Measurements from ENCODE around the gene CHRM1. TPM values are rescaled to one million over a fixed set of nuclear protein-coding genes. Genes with fewer than 3 reads are reported as not detected.

CHRM1 gene, protein sequence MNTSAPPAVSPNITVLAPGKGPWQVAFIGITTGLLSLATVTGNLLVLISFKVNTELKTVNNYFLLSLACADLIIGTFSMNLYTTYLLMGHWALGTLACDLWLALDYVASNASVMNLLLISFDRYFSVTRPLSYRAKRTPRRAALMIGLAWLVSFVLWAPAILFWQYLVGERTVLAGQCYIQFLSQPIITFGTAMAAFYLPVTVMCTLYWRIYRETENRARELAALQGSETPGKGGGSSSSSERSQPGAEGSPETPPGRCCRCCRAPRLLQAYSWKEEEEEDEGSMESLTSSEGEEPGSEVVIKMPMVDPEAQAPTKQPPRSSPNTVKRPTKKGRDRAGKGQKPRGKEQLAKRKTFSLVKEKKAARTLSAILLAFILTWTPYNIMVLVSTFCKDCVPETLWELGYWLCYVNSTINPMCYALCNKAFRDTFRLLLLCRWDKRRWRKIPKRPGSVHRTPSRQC
- not detected for total RNA-seq
- total RNA-seq (2013), result not detected
- 0 to 0.05 (median 0) reads per million in 29 experiments for total RNA-seq

DNA sequence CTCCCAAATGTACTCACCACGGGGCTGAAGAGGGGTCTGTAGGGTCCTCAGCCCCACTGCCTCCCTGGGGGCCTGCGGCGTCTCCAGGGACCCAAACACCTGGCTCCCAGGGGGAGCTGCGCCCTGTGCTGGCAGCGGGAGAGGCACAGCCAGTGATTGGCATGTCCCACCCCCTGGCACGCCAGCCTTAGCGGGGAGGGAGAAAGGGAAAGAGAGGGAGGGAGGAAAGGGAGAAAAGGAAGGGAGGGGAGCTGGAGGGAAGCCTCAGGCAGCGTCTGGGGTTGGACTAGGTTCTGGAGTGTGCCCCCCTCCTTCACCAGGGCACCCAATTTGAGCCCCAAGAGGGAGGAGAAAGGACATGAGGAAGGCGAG is at the start of gene CHRM1:
CHRM1 (minus strand) TSS at position 163 of the 372 bp plus-strand sequence. CDS start 10,263 bp downstream, outside the sequence.
- no peak within 1 kb of the TSS for H3K27ac Mint-ChIP-seq
- no peak within 1 kb of the TSS for H3K4me3 ChIP-seq (ENCODE audit: control insufficient read depth in 1 of 2, extremely low read depth in 1 of 2, low read length in 1 of 2)
- no peaks in the 10 kb centered on the region for H3K9me3 Mint-ChIP-seq
- H3K9me3 ChIP-seq, result no peaks in the 10 kb centered on the region
- peaks cover 0 to 30% of the 10 kb centered on the region in 2 experiments for H3K4me1 ChIP-seq (ENCODE audit: control insufficient read depth in 1 of 2, extremely low read depth in 1 of 2, insufficient read depth in 2 of 2, low read length in 2 of 2)
- H3K4me3 Mint-ChIP-seq, result peak within 1 kb of the TSS in 1 of 3 donors; percentile 79
- ChIA-PET CTCF (no interaction called here), POLR2A (no interaction called here)
- peaks cover 0 to 82% of the 10 kb centered on the region in 2 experiments for H3K27me3 ChIP-seq (replicated peaks in 1 of 2; ENCODE audit: control insufficient read depth in 2 of 2, extremely low read depth in 1 of 2, insufficient read depth in 2 of 2, low read length in 1 of 2)
- no peaks in the 10 kb centered on the region for H3K36me3 Mint-ChIP-seq
- ATAC-seq (replicated peaks in 1 of 4), result no peak
- no peaks in the 10 kb centered on the region for H3K36me3 ChIP-seq (ENCODE audit: control insufficient read depth in 2 of 2, extremely low read depth in 1 of 2, insufficient read depth in 1 of 2, low read length in 1 of 2)
- H3K27ac ChIP-seq (ENCODE audit: low read length), result no peak within 1 kb of the TSS
- peaks cover 41 to 53% of the 10 kb centered on the region in 2 donors for H3K27me3 Mint-ChIP-seq
- 49% methylated on average over 5 of the region's 9 CpGs for WGBS (ENCODE audit: insufficient coverage)
- peaks cover 20 to 27% (median 21%) of the 10 kb centered on the region in 3 donors for H3K4me1 Mint-ChIP-seq
- no peak for DNase-seq

DNA sequence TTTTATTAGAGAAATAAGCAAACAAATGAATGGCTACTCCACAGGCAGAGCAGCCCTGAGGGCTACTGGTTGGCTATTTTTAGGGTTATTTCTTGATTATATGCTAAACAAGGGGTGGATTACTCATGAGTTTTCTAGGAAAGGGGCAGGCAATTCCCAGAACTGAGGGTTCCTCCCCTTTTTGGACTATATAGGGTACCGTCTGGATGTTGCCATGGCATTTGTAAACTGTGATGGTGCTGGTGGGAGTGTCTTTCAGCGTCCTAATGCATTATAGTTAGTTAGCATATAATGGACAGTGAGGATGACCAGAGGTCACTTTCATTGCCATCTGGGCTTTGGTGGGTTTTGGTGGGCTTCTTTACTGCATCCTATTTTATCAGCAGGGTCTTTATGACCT is 44.4 kb upstream of the CHRM1 start:
- H3K36me3 Mint-ChIP-seq, result no peaks in the 10 kb centered on the region
- H3K9me3 Mint-ChIP-seq, result no peaks in the 10 kb centered on the region
- DNase-seq (no peak), ATAC-seq (replicated peaks in 1 of 4) (no peak)
- Histone ChIP-seq H3K36me3 (ENCODE audit: control insufficient read depth in 2 of 2, extremely low read depth in 1 of 2, insufficient read depth in 1 of 2, low read length in 1 of 2) (no peaks in the 10 kb centered on the region), H3K27me3 (replicated peaks in 1 of 2; ENCODE audit: control insufficient read depth in 2 of 2, extremely low read depth in 1 of 2, insufficient read depth in 2 of 2, low read length in 1 of 2) (no peaks in the 10 kb centered on the region), H3K4me3 (ENCODE audit: control insufficient read depth in 1 of 2, extremely low read depth in 1 of 2, low read length in 1 of 2) (no peak overlapping the region), H3K27ac (ENCODE audit: low read length) (no peak overlapping the region), H3K9me3 (no peaks in the 10 kb centered on the region), H3K4me1 (ENCODE audit: control insufficient read depth in 1 of 2, extremely low read depth in 1 of 2, insufficient read depth in 2 of 2, low read length in 2 of 2) (no peaks in the 10 kb centered on the region)
- no CpG with 5 or more reads among the region's 2 CpGs for WGBS (ENCODE audit: insufficient coverage)
- no peak overlapping the region for H3K27ac Mint-ChIP-seq
- no peaks in the 10 kb centered on the region for H3K4me1 Mint-ChIP-seq
- CTCF ChIA-PET, result no interaction called here
- H3K4me3 Mint-ChIP-seq, result no peak overlapping the region
- H3K27me3 Mint-ChIP-seq, result peaks cover 23 to 29% of the 10 kb centered on the region in 2 donors
- POLR2A ChIA-PET, result no interaction called here

DNA sequence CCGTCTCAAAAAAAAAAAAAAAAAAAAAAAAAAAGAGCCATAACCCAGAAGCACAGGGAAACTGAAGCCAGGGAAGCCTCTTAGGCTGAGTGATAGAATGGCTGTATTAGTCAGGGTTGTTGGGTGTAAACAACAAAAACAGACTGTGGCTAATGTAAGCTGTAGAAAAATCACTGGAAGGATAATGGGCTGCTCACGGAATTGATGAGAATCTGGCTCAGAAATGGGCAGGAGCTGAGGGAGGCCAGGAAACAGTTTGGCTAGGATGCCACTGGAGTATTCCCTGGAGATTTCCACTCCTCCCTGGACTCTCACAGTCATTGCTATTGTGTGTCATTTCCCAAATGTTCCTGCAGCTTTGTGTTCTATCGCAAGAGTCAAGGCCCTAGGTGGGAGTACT is 41.2 kb upstream of the CHRM1 start:
- POLR2A ChIA-PET, result no interaction called here
- H3K36me3 Mint-ChIP-seq, result no peaks in the 10 kb centered on the region
- H3K9me3 Mint-ChIP-seq, result no peaks in the 10 kb centered on the region
- H3K4me3 ChIP-seq (ENCODE audit: control insufficient read depth in 1 of 2, extremely low read depth in 1 of 2, low read length in 1 of 2), result no peak overlapping the region
- H3K9me3 ChIP-seq, result no peaks in the 10 kb centered on the region
- H3K27ac ChIP-seq (ENCODE audit: low read length), result no peak overlapping the region
- WGBS (ENCODE audit: insufficient coverage), result 83% methylated on average over 1 of the region's 3 CpGs
- peaks cover 0 to 6% of the 10 kb centered on the region in 2 experiments for H3K27me3 ChIP-seq (replicated peaks in 1 of 2; ENCODE audit: control insufficient read depth in 2 of 2, extremely low read depth in 1 of 2, insufficient read depth in 2 of 2, low read length in 1 of 2)
- H3K4me1 ChIP-seq (ENCODE audit: control insufficient read depth in 1 of 2, extremely low read depth in 1 of 2, insufficient read depth in 2 of 2, low read length in 2 of 2), result no peaks in the 10 kb centered on the region
- peaks cover 26 to 27% of the 10 kb centered on the region in 2 donors for H3K27me3 Mint-ChIP-seq
- H3K36me3 ChIP-seq (ENCODE audit: control insufficient read depth in 2 of 2, extremely low read depth in 1 of 2, insufficient read depth in 1 of 2, low read length in 1 of 2), result no peaks in the 10 kb centered on the region
- H3K4me3 Mint-ChIP-seq, result no peak overlapping the region
- H3K4me1 Mint-ChIP-seq, result peaks cover 2 to 8% (median 5%) of the 10 kb centered on the region in 3 donors
- ATAC-seq (replicated peaks in 1 of 4) (no peak), DNase-seq (no peak)
- CTCF ChIA-PET, result no interaction called here
- no peak overlapping the region for H3K27ac Mint-ChIP-seq

DNA sequence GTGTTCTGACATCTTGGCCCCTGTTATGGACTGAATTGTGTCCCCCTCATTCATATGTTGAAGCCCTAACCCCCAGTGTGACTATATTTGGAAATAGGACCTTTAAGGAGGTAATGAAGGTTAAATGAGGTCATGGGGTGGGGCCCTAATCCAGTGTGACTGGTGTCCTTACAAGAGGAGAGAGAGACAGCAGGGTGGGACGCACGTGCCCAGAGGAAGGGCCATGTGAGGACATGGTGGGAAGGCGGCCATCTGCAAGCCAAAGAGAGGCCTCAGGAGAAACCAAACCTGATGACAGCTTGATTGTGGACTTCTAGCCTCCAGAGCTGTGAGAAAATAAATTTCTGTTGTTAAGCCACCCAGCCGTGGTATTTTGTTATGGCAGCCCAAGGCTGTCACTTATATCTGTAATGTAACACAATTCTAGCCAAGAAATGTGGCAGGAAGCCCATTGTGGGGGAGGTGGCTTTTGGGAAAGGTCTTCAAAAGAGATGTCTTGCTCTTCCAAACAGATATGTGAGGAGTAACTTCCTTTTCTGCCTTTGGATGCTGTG is 39.9 kb upstream of the CHRM1 start:
- peaks cover 21 to 23% of the 10 kb centered on the region in 2 donors for H3K27me3 Mint-ChIP-seq
- ATAC-seq (replicated peaks in 1 of 4), result no peak
- no peaks in the 10 kb centered on the region for H3K36me3 Mint-ChIP-seq
- POLR2A ChIA-PET, result interaction anchor here in 1 of 2 donors (0.6 to 0.7 kb wide), 2 partner anchors 10 to 33 kb away, joined by 6 to 21 read pairs; no protein-coding TSS in a partner anchor
- no peak overlapping the region for H3K4me3 Mint-ChIP-seq
- WGBS (ENCODE audit: insufficient coverage), result 84% methylated on average over 3 of the region's 4 CpGs
- peaks cover 0 to 6% of the 10 kb centered on the region in 2 experiments for H3K27me3 ChIP-seq (replicated peaks in 1 of 2; ENCODE audit: control insufficient read depth in 2 of 2, extremely low read depth in 1 of 2, insufficient read depth in 2 of 2, low read length in 1 of 2)
- no peaks in the 10 kb centered on the region for H3K9me3 Mint-ChIP-seq
- no peaks in the 10 kb centered on the region for H3K9me3 ChIP-seq
- peaks cover 2 to 8% (median 5%) of the 10 kb centered on the region in 3 donors for H3K4me1 Mint-ChIP-seq
- no peak for DNase-seq
- no peaks in the 10 kb centered on the region for H3K36me3 ChIP-seq (ENCODE audit: control insufficient read depth in 2 of 2, extremely low read depth in 1 of 2, insufficient read depth in 1 of 2, low read length in 1 of 2)
- CTCF ChIA-PET, result interaction anchor here in 1 of 2 donors (0.6 kb wide), 2 partner anchors 9 to 60 kb away, joined by 3 read pairs; no protein-coding TSS in a partner anchor
- no peak overlapping the region for H3K27ac ChIP-seq (ENCODE audit: low read length)
- H3K4me1 ChIP-seq (ENCODE audit: control insufficient read depth in 1 of 2, extremely low read depth in 1 of 2, insufficient read depth in 2 of 2, low read length in 2 of 2), result no peaks in the 10 kb centered on the region
- no peak overlapping the region for H3K27ac Mint-ChIP-seq
- H3K4me3 ChIP-seq (ENCODE audit: control insufficient read depth in 1 of 2, extremely low read depth in 1 of 2, low read length in 1 of 2), result no peak overlapping the region

DNA sequence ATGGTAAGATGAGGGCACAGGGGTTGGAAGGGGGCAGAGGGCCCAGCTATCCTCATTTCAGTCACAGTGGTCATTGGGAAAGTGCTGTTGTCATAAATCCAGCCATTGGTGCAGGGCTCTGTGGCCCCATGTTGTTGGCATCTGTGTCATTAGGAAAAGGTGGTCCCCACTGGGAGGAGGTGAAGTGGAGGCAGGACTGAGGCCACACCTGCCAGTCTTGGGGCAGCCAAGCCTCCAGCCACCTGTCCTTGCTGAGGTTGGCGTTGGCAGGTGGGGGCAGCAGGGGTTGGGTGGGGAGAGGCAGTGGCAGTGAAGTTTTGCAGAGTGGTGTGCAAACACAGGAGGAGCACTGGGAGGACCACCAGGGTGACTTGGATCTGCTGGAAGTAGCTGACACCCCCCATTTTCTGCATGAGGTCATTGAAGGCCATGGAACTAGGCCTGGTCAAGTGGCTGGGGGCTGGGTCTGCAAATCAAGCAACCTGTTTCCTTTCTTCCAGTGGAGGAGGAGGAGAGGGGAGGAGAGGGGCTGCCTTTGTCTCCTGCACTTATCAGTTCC is 38.3 kb upstream of the CHRM1 start:
- 50% methylated on average over 1 of the region's 1 CpG for WGBS (ENCODE audit: insufficient coverage)
- peaks cover 18 to 19% of the 10 kb centered on the region in 2 donors for H3K27me3 Mint-ChIP-seq
- CTCF ChIA-PET, result no interaction called here

GRCh38 chr11:62958547-62959421 is 37.6 kb upstream of the CHRM1 start:
- H3K4me1 ChIP-seq (ENCODE audit: control insufficient read depth in 1 of 2, extremely low read depth in 1 of 2, insufficient read depth in 2 of 2, low read length in 2 of 2), result no peaks in the 10 kb centered on the region
- Mint-ChIP-seq H3K27me3 (peaks cover 22 to 24% of the 10 kb centered on the region in 2 donors), H3K9me3 (no peaks in the 10 kb centered on the region), H3K36me3 (no peaks in the 10 kb centered on the region), H3K27ac (no peak overlapping the region), H3K4me3 (no peak overlapping the region), H3K4me1 (peaks cover 2 to 8% (median 5%) of the 10 kb centered on the region in 3 donors)
- POLR2A ChIA-PET, result no interaction called here
- no peak overlapping the region for H3K27ac ChIP-seq (ENCODE audit: low read length)
- DNase-seq, result no peak
- H3K27me3 ChIP-seq (replicated peaks in 1 of 2; ENCODE audit: control insufficient read depth in 2 of 2, extremely low read depth in 1 of 2, insufficient read depth in 2 of 2, low read length in 1 of 2), result peaks cover 0 to 6% of the 10 kb centered on the region in 2 experiments
- no peak overlapping the region for H3K4me3 ChIP-seq (ENCODE audit: control insufficient read depth in 1 of 2, extremely low read depth in 1 of 2, low read length in 1 of 2)
- CTCF ChIA-PET, result no interaction called here
- no peaks in the 10 kb centered on the region for H3K36me3 ChIP-seq (ENCODE audit: control insufficient read depth in 2 of 2, extremely low read depth in 1 of 2, insufficient read depth in 1 of 2, low read length in 1 of 2)
- no peak for ATAC-seq (replicated peaks in 1 of 4)
- no peaks in the 10 kb centered on the region for H3K9me3 ChIP-seq
- 55% methylated on average over 9 of the region's 11 CpGs for WGBS (ENCODE audit: insufficient coverage)

More for the DNA sequence above, 38.3 kb upstream of the CHRM1 start:
- H3K9me3 Mint-ChIP-seq, result no peaks in the 10 kb centered on the region
- H3K27me3 ChIP-seq (replicated peaks in 1 of 2; ENCODE audit: control insufficient read depth in 2 of 2, extremely low read depth in 1 of 2, insufficient read depth in 2 of 2, low read length in 1 of 2), result peaks cover 0 to 6% of the 10 kb centered on the region in 2 experiments
- no peak overlapping the region for H3K4me3 ChIP-seq (ENCODE audit: control insufficient read depth in 1 of 2, extremely low read depth in 1 of 2, low read length in 1 of 2)
- H3K36me3 ChIP-seq (ENCODE audit: control insufficient read depth in 2 of 2, extremely low read depth in 1 of 2, insufficient read depth in 1 of 2, low read length in 1 of 2), result no peaks in the 10 kb centered on the region
- H3K4me1 Mint-ChIP-seq, result peaks cover 2 to 8% (median 5%) of the 10 kb centered on the region in 3 donors
- H3K9me3 ChIP-seq, result no peaks in the 10 kb centered on the region
- H3K27ac ChIP-seq (ENCODE audit: low read length), result no peak overlapping the region
- H3K4me3 Mint-ChIP-seq, result no peak overlapping the region
- H3K27ac Mint-ChIP-seq, result no peak overlapping the region
- DNase-seq, result no peak
- POLR2A ChIA-PET, result no interaction called here
- H3K4me1 ChIP-seq (ENCODE audit: control insufficient read depth in 1 of 2, extremely low read depth in 1 of 2, insufficient read depth in 2 of 2, low read length in 2 of 2), result no peaks in the 10 kb centered on the region
- H3K36me3 Mint-ChIP-seq, result no peaks in the 10 kb centered on the region
- ATAC-seq (replicated peaks in 1 of 4), result no peak

Measured in T-cell (primary cell).